Caco-2 (cell line): ENCODE data around the gene WIPF1. TPM values are rescaled to one million over a fixed set of nuclear protein-coding genes. Genes with fewer than 3 reads are reported as not detected.

ENCODE experiments used
- BruUV-seq: library from RNA; stranded (reverse); fragments of 400-500 nt; replicated peaks from 2 replicates; lab custom pipeline; 2021; lab: Mats Ljungman, UMichigan
- CTCF ChIA-PET: fragments of 300-600 bp; sonication (Branson Sonifier 250); formaldehyde crosslinking; loops from one replicate; lab custom pipeline; 2022; ENCODE audit warnings: antibody characterized with exemption; lab: Charles Lee
- POLR2A ChIA-PET: fragments of 300-600 bp; sonication (Branson Sonifier 250); formaldehyde crosslinking; loops from one replicate; lab custom pipeline; 2022; ENCODE audit warnings: antibody characterized with exemption; lab: Charles Lee
- DNase-seq, 2 experiments: peaks; one replicate each; pipeline versions ENCODE4 v3.0.0 to v3.0.0-alpha.2; 2020 to 2022
- H3K27me3 ChIP-seq: replicated peaks from 2 replicates; pipeline ENCODE4 v1.6.0; 2011; ENCODE audit warnings: low read length; ENCODE audit not compliant: control insufficient read depth, insufficient read depth
- H3K36me3 ChIP-seq: 2 replicates; pipeline ENCODE4 v1.5.1; 2011; ENCODE audit warnings: low read length; ENCODE audit not compliant: control insufficient read depth, insufficient read depth
- H3K4me1 ChIP-seq: fragments of 250-450 bp; sonication (Bioruptor Pico); 2 replicates; pipeline ENCODE4 v1.5.1; 2020; ENCODE audit warnings: mild to moderate bottlenecking
- H3K4me3 ChIP-seq: 2 replicates; pipeline ENCODE4 v1.5.1; 2011; ENCODE audit warnings: low read depth, mild to moderate bottlenecking, control low read depth, low read length
- H3K9me3 ChIP-seq: fragments of 250-450 bp; sonication (Bioruptor Pico); 2 replicates; pipeline ENCODE4 v1.5.1; 2020; ENCODE audit warnings: mild to moderate bottlenecking, moderate library complexity
- H3K27ac Mint-ChIP-seq: one replicate; pipeline ENCODE4 v1.8.0; 2022; ENCODE audit warnings: mixed read lengths; ENCODE audit not compliant: unreplicated experiment
- H3K27me3 Mint-ChIP-seq: one replicate; pipeline ENCODE4 v1.8.0; 2022; ENCODE audit warnings: mixed read lengths; ENCODE audit not compliant: insufficient read depth, unreplicated experiment
- H3K36me3 Mint-ChIP-seq: one replicate; pipeline ENCODE4 v1.8.0; 2022; ENCODE audit warnings: mild to moderate bottlenecking, mixed read lengths; ENCODE audit not compliant: insufficient read depth, unreplicated experiment
- H3K4me1 Mint-ChIP-seq: one replicate; pipeline ENCODE4 v1.8.0; 2022; ENCODE audit warnings: low read depth, mixed read lengths; ENCODE audit not compliant: unreplicated experiment
- H3K4me3 Mint-ChIP-seq: one replicate; pipeline ENCODE4 v1.8.0; 2022; ENCODE audit warnings: mild to moderate bottlenecking, moderate library complexity, mixed read lengths; ENCODE audit not compliant: unreplicated experiment
- H3K9me3 Mint-ChIP-seq: one replicate; pipeline ENCODE4 v1.8.0; 2022; ENCODE audit warnings: mixed read lengths; ENCODE audit not compliant: unreplicated experiment
- intact Hi-C: fragments of 100-400 bp; cut with micrococcal nuclease; formaldehyde crosslinking; loops from one replicate; pipeline ENCODE4 v1.10.0; 2022; ENCODE audit not compliant: unreplicated experiment
- total RNA-seq: library from RNA; stranded (reverse); gene quantifications from 2 replicates; pipeline ENCODE4 v1.2.3, GENCODE V29; 2022
- TF ChIP-seq, protein P1 (sequence below), 2 experiments: fragments of 200-600 bp in 1 of 2; IDR thresholded peaks; 1 replicate in 1 of 2; 2 replicates in 1 of 2; pipeline versions ENCODE4 v1.5.1 to v1.8.0; 2011 to 2022; ENCODE audit warnings: antibody characterized with exemption in 1 of 2, control low read depth in 1 of 2, inconsistent platforms in 1 of 2, low read depth in 1 of 2, low read length in 1 of 2, mild to moderate bottlenecking in 1 of 2, moderate library complexity in 1 of 2; ENCODE audit not compliant: insufficient read depth in 1 of 2, severe bottlenecking in 1 of 2, unreplicated experiment in 1 of 2

Gene WIPF1
- total RNA-seq, 1 experiment from 2014 or later = 5.1 TPM

DNA sequence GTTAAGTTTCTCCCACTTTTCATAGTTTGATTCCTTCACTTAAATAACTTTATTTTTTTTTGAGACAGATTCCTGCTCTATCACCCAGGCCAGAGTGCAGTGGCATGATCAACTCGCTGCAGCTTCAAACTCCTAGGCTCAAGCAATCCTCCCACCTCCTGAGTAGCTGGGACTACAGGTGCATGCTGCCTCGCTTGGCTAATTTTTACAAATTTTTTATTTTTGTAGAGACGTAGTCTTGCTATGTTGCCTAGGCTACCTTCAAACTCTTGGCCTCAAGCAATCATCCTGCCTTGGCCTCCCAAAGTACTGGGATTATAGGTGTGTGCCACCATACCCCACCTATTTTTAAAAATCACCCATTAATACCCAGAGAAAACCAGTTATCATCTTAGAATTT, 14.2 kb upstream of the WIPF1 start:
- Histone ChIP-seq H3K27me3 (no peaks in the 10 kb centered on the region), H3K4me3 (no peak overlapping the region), H3K36me3 (no peaks in the 10 kb centered on the region), H3K9me3 (no peaks in the 10 kb centered on the region; the same call in 1 of the 2 replicates), H3K4me1 (no peaks in the 10 kb centered on the region)
- Mint-ChIP-seq H3K4me1 (no peaks in the 10 kb centered on the region), H3K36me3 (no peaks in the 10 kb centered on the region), H3K27ac (no peak overlapping the region), H3K9me3 (no peaks in the 10 kb centered on the region), H3K4me3 (no peak overlapping the region), H3K27me3 (no peaks in the 10 kb centered on the region)
- CTCF ChIA-PET = no interaction called here
- intact Hi-C loops = no loop called here
- TF ChIP-seq, protein P1, sequence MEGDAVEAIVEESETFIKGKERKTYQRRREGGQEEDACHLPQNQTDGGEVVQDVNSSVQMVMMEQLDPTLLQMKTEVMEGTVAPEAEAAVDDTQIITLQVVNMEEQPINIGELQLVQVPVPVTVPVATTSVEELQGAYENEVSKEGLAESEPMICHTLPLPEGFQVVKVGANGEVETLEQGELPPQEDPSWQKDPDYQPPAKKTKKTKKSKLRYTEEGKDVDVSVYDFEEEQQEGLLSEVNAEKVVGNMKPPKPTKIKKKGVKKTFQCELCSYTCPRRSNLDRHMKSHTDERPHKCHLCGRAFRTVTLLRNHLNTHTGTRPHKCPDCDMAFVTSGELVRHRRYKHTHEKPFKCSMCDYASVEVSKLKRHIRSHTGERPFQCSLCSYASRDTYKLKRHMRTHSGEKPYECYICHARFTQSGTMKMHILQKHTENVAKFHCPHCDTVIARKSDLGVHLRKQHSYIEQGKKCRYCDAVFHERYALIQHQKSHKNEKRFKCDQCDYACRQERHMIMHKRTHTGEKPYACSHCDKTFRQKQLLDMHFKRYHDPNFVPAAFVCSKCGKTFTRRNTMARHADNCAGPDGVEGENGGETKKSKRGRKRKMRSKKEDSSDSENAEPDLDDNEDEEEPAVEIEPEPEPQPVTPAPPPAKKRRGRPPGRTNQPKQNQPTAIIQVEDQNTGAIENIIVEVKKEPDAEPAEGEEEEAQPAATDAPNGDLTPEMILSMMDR (IDR thresholded peaks at IDR 0.05; ENCODE audit: insufficient read depth in 1 of 2, low read depth in 1 of 2, low read length in 1 of 2, severe bottlenecking in 1 of 2, unreplicated experiment in 1 of 2) = no peak
- BruUV-seq = no TSS peak
- POLR2A ChIA-PET = no interaction called here
- DNase-seq = no peak

DNA sequence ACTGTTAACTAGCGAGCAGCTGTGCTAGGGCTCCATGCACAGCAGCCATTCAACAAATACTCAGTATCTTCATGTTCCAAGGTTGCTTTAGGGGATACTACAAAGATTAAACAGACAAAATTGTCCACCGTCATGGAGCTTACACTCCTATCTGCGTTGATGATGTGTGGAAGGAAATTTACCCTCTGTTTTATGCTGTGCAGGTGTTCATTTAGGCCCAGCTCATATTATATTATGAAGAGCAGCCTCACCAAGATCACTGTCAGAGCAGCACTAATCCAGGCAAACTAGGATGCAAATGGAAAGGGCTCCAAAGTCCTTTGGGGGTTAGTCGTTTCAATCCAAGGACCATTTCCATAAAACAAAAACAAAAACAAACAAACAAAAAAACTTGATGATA, 13.4 kb upstream of the WIPF1 start:
- Mint-ChIP-seq H3K36me3 (no peaks in the 10 kb centered on the region), H3K9me3 (no peaks in the 10 kb centered on the region), H3K27ac (no peak overlapping the region), H3K27me3 (no peaks in the 10 kb centered on the region), H3K4me1 (no peaks in the 10 kb centered on the region), H3K4me3 (no peak overlapping the region)
- intact Hi-C loops = no loop called here
- Histone ChIP-seq H3K36me3 (no peaks in the 10 kb centered on the region), H3K27me3 (no peaks in the 10 kb centered on the region), H3K9me3 (no peaks in the 10 kb centered on the region; the same call in 1 of the 2 replicates), H3K4me3 (no peak overlapping the region), H3K4me1 (no peaks in the 10 kb centered on the region)
- CTCF ChIA-PET = no interaction called here
- TF ChIP-seq, protein P1 (IDR thresholded peaks at IDR 0.05; ENCODE audit: insufficient read depth in 1 of 2, low read depth in 1 of 2, low read length in 1 of 2, severe bottlenecking in 1 of 2, unreplicated experiment in 1 of 2) = no peak
- no TSS peak for BruUV-seq
- POLR2A ChIA-PET = interaction anchor here (0.6 kb wide), 1 partner anchor 211 kb away, joined by 4 read pairs; no protein-coding TSS in a partner anchor
- no peak for DNase-seq

- TF ChIP-seq, protein P1 (IDR thresholded peaks at IDR 0.05; ENCODE audit: insufficient read depth in 1 of 2, low read depth in 1 of 2, low read length in 1 of 2, severe bottlenecking in 1 of 2, unreplicated experiment in 1 of 2) = no peak
- Mint-ChIP-seq H3K36me3 (no peaks in the 10 kb centered on the region), H3K27ac (no peak overlapping the region), H3K9me3 (no peaks in the 10 kb centered on the region), H3K4me3 (no peak overlapping the region), H3K27me3 (no peaks in the 10 kb centered on the region), H3K4me1 (no peaks in the 10 kb centered on the region)
- no peaks in the 10 kb centered on the region for H3K27me3 ChIP-seq
- H3K4me1 ChIP-seq = no peaks in the 10 kb centered on the region
- intact Hi-C loops = no loop called here
- POLR2A ChIA-PET = interaction anchor here (0.6 kb wide), 1 partner anchor 210 kb away, joined by 4 read pairs; no protein-coding TSS in a partner anchor
- H3K4me3 ChIP-seq = no peak overlapping the region
- BruUV-seq = no TSS peak
- DNase-seq = no peak
- H3K36me3 ChIP-seq = no peaks in the 10 kb centered on the region
- H3K9me3 ChIP-seq = no peaks in the 10 kb centered on the region; the same call in 1 of the 2 replicates
- CTCF ChIA-PET = no interaction called here
Measured at GRCh38 chr2:174610243-174610995, 12.8 kb upstream of the WIPF1 start.
